Measurements from ENCODE around the gene MPL. TPM values are rescaled to one million over a fixed set of nuclear protein-coding genes. Genes with fewer than 3 reads are reported as not detected.

Gene MPL
- total and polyA plus RNA-seq, 2 of the 13 experiments (the other 11 are each of a cell fraction or from before 2014, with no cell fraction given): not detected

DNA sequence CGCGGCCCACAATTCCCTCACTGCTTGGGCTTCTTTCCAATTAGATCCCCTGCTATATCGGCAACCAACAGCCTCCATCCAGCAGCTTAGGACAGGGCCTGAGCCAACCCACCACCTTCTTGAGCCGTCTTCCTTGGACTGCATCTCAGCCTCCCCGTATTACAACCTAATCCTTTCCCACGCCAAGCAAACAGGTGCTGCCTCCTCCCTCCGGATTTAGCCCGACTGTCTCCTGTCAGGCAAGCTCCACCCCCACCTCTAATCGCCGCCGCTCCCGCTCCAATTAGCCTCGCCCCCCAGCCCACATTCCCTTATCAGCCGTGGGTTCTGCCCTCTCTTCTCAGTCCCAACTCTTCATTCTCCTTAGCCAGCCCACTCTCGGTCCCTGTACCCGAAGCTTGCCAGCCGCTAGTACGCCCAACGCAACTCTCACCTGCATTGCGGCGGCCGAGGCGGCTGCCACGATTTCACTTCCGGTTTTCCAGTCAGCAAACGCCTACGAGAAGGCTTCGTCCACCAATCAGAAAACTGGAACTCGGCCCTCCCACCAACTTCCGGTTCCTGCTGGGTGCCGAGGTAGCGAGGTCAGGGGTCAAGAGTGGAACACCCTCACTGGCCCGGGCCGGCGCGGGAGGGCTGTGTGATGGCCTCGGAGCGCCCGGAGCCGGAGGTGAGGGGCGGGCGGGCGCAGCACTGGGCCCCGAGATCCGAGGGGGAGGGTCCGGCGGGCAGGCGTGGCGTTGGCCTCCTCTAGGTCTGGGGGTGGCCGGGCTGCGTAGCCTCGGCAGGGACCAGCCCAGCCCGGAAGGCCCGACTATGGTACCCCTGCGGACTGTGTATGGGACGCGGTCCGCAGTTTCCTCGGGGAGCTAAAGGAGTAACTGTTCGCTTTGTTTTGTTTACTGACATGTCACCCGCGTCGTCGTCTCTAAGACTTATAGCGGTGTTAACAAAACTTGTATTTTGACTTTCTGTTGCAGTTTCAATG lies 52.0 kb downstream of the MPL start, which contains the start of the genes MED8 and SZT2 (continued):
- TF ChIP-seq ZNF180 (CRISPR knock-in tag; IDR thresholded peaks at IDR 0.05; ENCODE audit: borderline replicate concordance, low read depth) (no peak), SYNCRIP (IDR thresholded peaks at IDR 0.05; ENCODE audit: insufficient read depth, low read depth, low read length) (no peak), HNF4G (IDR thresholded peaks at IDR 0.05; ENCODE audit: borderline replicate concordance, low read depth, low read length) (no peak), HNF4G (CRISPR knock-in tag; IDR thresholded peaks at IDR 0.05; ENCODE audit: borderline replicate concordance, low read depth) (no peak), POLR2A (IDR thresholded peaks at IDR 0.05; ENCODE audit: insufficient read depth in 1 of 2, low read depth in 2 of 2, low read length in 2 of 2) (peak; percentile 88), PHF20 (CRISPR knock-in tag; IDR thresholded peaks at IDR 0.05) (peak; percentile 95), ISX (CRISPR knock-in tag; conservative IDR thresholded peaks at IDR 0.05) (no peak), RELA (CRISPR knock-in tag; IDR thresholded peaks at IDR 0.05) (peak; percentile 22; the same call in 1 of the 2 replicates), PRMT3 (CRISPR knock-in tag; IDR thresholded peaks at IDR 0.05; ENCODE audit: borderline replicate concordance, low read depth) (no peak), MIXL1 (CRISPR knock-in tag; IDR thresholded peaks at IDR 0.05) (0 out of 2 replicates have a peak, but pooled peaks have one; percentile 45), ZSCAN22 (CRISPR knock-in tag; IDR thresholded peaks at IDR 0.05) (no peak; the same call in 1 of the 2 replicates), ZNF773 (CRISPR knock-in tag; IDR thresholded peaks at IDR 0.05; ENCODE audit: borderline replicate concordance) (no peak), ZNF329 (CRISPR knock-in tag; IDR thresholded peaks at IDR 0.05; ENCODE audit: low read depth) (0 out of 2 replicates have a peak, but pooled peaks have one; percentile 53)
- TF ChIP-seq, protein P1, sequence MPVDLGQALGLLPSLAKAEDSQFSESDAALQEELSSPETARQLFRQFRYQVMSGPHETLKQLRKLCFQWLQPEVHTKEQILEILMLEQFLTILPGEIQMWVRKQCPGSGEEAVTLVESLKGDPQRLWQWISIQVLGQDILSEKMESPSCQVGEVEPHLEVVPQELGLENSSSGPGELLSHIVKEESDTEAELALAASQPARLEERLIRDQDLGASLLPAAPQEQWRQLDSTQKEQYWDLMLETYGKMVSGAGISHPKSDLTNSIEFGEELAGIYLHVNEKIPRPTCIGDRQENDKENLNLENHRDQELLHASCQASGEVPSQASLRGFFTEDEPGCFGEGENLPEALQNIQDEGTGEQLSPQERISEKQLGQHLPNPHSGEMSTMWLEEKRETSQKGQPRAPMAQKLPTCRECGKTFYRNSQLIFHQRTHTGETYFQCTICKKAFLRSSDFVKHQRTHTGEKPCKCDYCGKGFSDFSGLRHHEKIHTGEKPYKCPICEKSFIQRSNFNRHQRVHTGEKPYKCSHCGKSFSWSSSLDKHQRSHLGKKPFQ (CRISPR knock-in tag; IDR thresholded peaks at IDR 0.05; ENCODE audit: insufficient replicate concordance): peak; percentile 85
- TF ChIP-seq, protein P2, sequence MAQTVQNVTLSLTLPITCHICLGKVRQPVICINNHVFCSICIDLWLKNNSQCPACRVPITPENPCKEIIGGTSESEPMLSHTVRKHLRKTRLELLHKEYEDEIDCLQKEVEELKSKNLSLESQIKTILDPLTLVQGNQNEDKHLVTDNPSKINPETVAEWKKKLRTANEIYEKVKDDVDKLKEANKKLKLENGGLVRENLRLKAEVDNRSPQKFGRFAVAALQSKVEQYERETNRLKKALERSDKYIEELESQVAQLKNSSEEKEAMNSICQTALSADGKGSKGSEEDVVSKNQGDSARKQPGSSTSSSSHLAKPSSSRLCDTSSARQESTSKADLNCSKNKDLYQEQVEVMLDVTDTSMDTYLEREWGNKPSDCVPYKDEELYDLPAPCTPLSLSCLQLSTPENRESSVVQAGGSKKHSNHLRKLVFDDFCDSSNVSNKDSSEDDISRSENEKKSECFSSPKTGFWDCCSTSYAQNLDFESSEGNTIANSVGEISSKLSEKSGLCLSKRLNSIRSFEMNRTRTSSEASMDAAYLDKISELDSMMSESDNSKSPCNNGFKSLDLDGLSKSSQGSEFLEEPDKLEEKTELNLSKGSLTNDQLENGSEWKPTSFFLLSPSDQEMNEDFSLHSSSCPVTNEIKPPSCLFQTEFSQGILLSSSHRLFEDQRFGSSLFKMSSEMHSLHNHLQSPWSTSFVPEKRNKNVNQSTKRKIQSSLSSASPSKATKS (CRISPR knock-in tag; IDR thresholded peaks at IDR 0.05): no peak
- TF ChIP-seq, protein P3, sequence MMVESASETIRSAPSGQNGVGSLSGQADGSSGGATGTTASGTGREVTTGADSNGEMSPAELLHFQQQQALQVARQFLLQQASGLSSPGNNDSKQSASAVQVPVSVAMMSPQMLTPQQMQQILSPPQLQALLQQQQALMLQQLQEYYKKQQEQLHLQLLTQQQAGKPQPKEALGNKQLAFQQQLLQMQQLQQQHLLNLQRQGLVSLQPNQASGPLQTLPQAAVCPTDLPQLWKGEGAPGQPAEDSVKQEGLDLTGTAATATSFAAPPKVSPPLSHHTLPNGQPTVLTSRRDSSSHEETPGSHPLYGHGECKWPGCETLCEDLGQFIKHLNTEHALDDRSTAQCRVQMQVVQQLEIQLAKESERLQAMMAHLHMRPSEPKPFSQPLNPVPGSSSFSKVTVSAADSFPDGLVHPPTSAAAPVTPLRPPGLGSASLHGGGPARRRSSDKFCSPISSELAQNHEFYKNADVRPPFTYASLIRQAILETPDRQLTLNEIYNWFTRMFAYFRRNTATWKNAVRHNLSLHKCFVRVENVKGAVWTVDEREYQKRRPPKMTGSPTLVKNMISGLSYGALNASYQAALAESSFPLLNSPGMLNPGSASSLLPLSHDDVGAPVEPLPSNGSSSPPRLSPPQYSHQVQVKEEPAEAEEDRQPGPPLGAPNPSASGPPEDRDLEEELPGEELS (CRISPR knock-in tag; IDR thresholded peaks at IDR 0.05): no peak
- TF ChIP-seq, protein P4, sequence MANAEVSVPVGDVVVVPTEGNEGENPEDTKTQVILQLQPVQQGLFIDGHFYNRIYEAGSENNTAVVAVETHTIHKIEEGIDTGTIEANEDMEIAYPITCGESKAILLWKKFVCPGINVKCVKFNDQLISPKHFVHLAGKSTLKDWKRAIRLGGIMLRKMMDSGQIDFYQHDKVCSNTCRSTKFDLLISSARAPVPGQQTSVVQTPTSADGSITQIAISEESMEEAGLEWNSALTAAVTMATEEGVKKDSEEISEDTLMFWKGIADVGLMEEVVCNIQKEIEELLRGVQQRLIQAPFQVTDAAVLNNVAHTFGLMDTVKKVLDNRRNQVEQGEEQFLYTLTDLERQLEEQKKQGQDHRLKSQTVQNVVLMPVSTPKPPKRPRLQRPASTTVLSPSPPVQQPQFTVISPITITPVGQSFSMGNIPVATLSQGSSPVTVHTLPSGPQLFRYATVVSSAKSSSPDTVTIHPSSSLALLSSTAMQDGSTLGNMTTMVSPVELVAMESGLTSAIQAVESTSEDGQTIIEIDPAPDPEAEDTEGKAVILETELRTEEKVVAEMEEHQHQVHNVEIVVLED (CRISPR knock-in tag; IDR thresholded peaks at IDR 0.05; ENCODE audit: borderline replicate concordance): peak; percentile 78

Measured in HepG2 (cell line).